Vagina (tissue), 2 donors: ENCODE measurements around the gene RPLP1.

ENCODE experiments used
- CTCF ChIP-seq, 3 experiments: fragments of 450-650 bp in 2 of 3; fragments of 200-600 bp in 1 of 3; sonication (generic) in 1 of 3; IDR thresholded peaks; one replicate each; pipeline ENCODE4 v1.5.1; 2017 to 2019; ENCODE audit warnings: antibody characterized with exemption in 3 of 3, mild to moderate bottlenecking in 2 of 3, moderate library complexity in 2 of 3
- POLR2AphosphoS5 ChIP-seq, 2 donors: sonication (generic); formaldehyde crosslinking; IDR thresholded peaks; one replicate each; pipeline ENCODE4 v1.9.0; 2017; ENCODE audit warnings: antibody characterized with exemption in 2 of 2, mild to moderate bottlenecking in 2 of 2, low read depth in 1 of 2; ENCODE audit not compliant: insufficient read depth in 1 of 2

DNA sequence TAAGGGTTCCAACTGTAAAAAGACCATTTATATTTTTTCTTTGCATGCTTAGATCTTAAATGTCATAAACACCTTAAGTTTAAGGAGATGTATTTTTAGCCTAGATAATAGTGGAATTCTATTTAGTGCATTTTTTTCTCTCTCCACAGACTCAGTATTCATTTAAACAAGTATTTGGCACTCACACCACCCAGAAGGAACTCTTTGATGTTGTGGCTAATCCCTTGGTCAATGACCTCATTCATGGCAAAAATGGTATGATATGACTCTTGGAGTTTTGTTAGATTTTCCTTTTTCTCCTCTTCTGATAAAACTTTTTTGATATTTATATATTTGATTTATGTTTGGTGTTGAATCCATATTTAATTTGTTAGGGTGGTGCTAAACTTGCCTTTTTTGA lies 31.1 kb upstream of the RPLP1 start:
- TF ChIP-seq POLR2AphosphoS5 (IDR thresholded peaks at IDR 0.05; ENCODE audit: insufficient read depth in 1 of 2, low read depth in 1 of 2) (no peak), CTCF (IDR thresholded peaks at IDR 0.05) (no peak)
